KMS-11 (cell line): Measurements from ENCODE around the gene CCDC175.

Experiments used
- H2AFZ ChIP-seq: fragments of 200-600 bp; sonication (generic); 2 replicates; pipeline ENCODE4 v1.6.1; 2016; ENCODE audit warnings: antibody characterized with exemption, mixed run types, low read depth
- H3K27ac ChIP-seq: fragments of 200-600 bp; sonication (generic); 2 replicates; pipeline ENCODE4 v1.6.1; 2016; ENCODE audit warnings: mild to moderate bottlenecking, mixed run types
- H3K27me3 ChIP-seq: fragments of 200-600 bp; sonication (generic); 2 replicates; pipeline ENCODE4 v1.6.1; 2017; ENCODE audit warnings: mild to moderate bottlenecking, low read depth, mixed run types, moderate library complexity; ENCODE audit not compliant: insufficient read depth
- H3K36me3 ChIP-seq: fragments of 200-600 bp; sonication (generic); 2 replicates; pipeline ENCODE4 v1.6.1; 2017; ENCODE audit warnings: mild to moderate bottlenecking, mixed run types; ENCODE audit not compliant: insufficient read depth
- H3K4me1 ChIP-seq: fragments of 200-600 bp; sonication (generic); 2 replicates; pipeline ENCODE4 v1.6.1; 2016; ENCODE audit warnings: mild to moderate bottlenecking, low read depth, mixed run types; ENCODE audit not compliant: poor library complexity, severe bottlenecking
- H3K4me2 ChIP-seq: fragments of 200-600 bp; sonication (generic); 2 replicates; pipeline ENCODE4 v1.7.0; 2016; ENCODE audit warnings: mild to moderate bottlenecking, mixed run types
- H3K4me3 ChIP-seq: fragments of 200-600 bp; sonication (generic); IDR thresholded peaks from 2 replicates; pipeline ENCODE4 v1.6.1; 2017; ENCODE audit warnings: low read depth, low read length, mixed read lengths; ENCODE audit not compliant: insufficient read depth
- H3K79me2 ChIP-seq: fragments of 200-600 bp; sonication (generic); 2 replicates; pipeline ENCODE4 v1.6.1; 2016; ENCODE audit warnings: low read depth, mixed run types; ENCODE audit not compliant: insufficient read depth
- H3K9ac ChIP-seq: fragments of 200-600 bp; sonication (generic); 2 replicates; pipeline ENCODE4 v1.6.1; 2016; ENCODE audit warnings: mild to moderate bottlenecking, mixed run types
- H4K20me1 ChIP-seq: fragments of 200-600 bp; sonication (generic); 2 replicates; pipeline ENCODE4 v1.6.1; 2016; ENCODE audit warnings: mild to moderate bottlenecking, mixed run types; ENCODE audit not compliant: insufficient read depth
- CTCF ChIP-seq: fragments of 200-600 bp; sonication (generic); conservative IDR thresholded peaks from 2 replicates; pipeline ENCODE4 v1.6.1; 2017; ENCODE audit warnings: low read depth, mild to moderate bottlenecking, antibody characterized with exemption, low read length, moderate library complexity, mixed read lengths

CCDC175 gene

DNA sequence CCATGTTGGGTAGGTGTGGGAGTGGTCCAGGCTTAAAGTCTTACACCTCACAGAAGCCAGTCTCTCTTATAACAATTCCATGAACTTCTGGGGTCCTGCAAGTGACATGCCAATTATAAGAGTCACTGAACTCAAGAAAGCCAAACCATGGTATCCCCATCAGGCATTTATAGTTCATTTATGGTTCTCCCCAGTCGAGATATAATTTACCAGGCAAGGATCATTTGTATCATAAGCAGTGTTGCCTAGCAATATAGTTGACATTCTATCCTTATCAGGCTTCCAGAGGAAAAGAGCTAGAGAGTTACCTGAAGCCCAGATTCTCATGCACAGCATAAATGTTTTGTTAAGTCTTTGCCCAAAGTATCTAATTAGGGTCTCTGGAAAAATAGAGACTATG, 84.2 kb downstream of the CCDC175 start:
- H3K27me3 ChIP-seq, result no peaks in the 10 kb centered on the region
- no peak overlapping the region for H3K4me3 ChIP-seq
- H3K4me1 ChIP-seq, result no peaks in the 10 kb centered on the region
- no peak overlapping the region for H2AFZ ChIP-seq
- TF ChIP-seq CTCF, result no peak
- no peak overlapping the region for H3K4me2 ChIP-seq
- no peak overlapping the region for H3K9ac ChIP-seq
- no peak overlapping the region for H3K27ac ChIP-seq
- no peaks in the 10 kb centered on the region for H4K20me1 ChIP-seq
- H3K79me2 ChIP-seq, result no peaks in the 10 kb centered on the region
- H3K36me3 ChIP-seq, result no peaks in the 10 kb centered on the region

DNA sequence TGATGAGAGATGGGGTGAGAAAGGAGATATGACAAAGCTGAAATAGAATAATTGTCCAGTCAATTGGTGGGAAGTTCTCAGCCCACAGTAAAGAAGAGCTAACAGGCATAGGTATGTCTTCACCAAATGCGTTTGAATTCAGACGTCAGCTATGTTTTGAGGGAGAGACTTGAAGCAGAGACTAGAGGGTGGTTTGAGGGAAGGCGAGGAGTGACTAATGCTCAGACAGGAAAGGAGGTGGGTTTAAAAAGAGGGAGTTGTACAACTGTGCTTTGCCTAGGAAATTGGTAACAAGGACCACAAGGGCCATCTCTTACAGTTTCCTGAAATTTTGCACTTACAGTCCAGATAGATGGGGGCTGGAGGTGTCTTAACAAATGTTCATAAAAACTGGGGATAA, 85.9 kb downstream of the CCDC175 start:
- Histone ChIP-seq H3K79me2 (peaks cover 8% of the 10 kb centered on the region; the same call in 1 of the 2 replicates), H3K9ac (no peak overlapping the region), H2AFZ (no peak overlapping the region), H3K36me3 (no peaks in the 10 kb centered on the region), H3K27me3 (no peaks in the 10 kb centered on the region), H3K4me2 (no peak overlapping the region), H3K4me3 (no peak overlapping the region), H4K20me1 (no peaks in the 10 kb centered on the region), H3K27ac (no peak overlapping the region), H3K4me1 (peaks cover 11% of the 10 kb centered on the region)
- no peak for TF ChIP-seq CTCF

DNA sequence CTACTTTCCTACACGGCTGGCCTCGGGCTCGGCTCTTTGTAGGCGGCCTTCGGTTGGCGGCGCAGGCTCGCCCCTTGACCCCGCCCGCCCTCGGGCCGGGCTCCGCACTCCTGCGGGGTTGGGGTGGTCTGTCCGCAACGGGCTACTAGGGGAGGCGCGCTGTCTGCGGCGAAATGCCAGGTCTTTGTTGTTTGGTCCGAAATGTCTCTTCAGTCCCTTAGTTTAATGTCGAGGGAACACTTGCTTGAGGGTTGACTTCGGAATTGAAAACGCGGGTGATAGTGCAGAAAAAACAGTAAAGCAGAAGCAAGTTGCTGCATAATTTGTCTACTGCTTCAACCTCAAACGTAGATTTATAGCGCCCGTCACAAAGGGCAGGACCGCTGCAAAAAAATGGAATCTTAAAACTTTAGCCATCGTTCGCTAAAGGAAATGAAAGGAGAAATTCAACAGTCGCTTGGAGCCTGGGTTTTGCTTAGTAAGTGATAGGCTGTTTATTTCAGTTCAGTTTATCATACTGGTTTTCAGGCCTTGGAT, 91.9 kb downstream of the CCDC175 start:
- H3K79me2 ChIP-seq, result peaks cover 20% of the 10 kb centered on the region; the same call in 1 of the 2 replicates
- H3K36me3 ChIP-seq, result no peaks in the 10 kb centered on the region
- H3K27ac ChIP-seq, result peak overlapping the region; percentile 65
- H3K27me3 ChIP-seq, result no peaks in the 10 kb centered on the region
- H3K9ac ChIP-seq, result peak overlapping the region; percentile 88
- no peak overlapping the region for H3K4me3 ChIP-seq
- peak overlapping the region; percentile 58 for H3K4me2 ChIP-seq
- TF ChIP-seq CTCF, result no peak
- peaks cover 35% of the 10 kb centered on the region for H3K4me1 ChIP-seq
- no peaks in the 10 kb centered on the region for H4K20me1 ChIP-seq
- peak overlapping the region; percentile 79 for H2AFZ ChIP-seq

DNA sequence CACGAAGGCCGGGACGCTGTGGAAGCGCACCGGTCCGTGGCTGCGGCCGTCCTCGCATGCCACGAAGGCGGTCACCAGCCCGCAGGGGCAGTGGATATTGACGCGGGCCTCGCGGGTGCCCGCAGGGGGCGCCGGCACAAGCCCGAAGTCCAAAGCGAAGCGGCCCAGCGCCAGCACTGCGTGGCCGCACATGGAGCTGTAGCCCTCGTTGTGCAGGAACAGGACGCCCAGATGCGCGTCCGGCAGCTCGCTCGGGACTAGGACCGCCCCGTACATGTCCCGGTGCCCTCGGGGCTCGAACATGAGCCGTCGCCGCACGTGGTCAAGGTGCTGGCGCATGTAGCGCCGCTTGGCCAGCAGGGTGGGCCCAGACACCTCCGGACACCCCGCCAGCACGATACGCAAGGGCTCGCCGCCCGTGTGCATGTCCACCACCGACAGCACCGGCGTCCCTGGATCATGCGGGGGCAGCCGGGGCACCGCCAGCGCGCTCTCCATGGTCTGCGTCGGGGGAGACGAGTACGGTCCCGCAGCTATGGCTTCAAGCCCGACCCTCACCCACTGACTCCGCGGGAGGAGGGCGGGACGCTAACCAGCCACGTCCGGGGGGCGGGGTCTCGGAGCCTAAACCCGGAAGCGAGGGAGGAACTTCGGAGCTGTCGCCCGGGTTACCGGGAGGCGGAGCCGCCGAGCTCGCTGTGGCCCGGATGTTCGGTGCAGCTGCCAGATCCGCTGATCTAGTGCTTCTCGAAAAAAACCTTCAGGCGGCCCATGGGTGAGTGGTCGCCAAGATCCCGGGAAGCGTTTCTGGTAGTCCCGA, 92.6 kb downstream of the CCDC175 start, which contains the start of the genes JKAMP and L3HYPDH:
TSS of gene JKAMP (plus strand) at position 699 of the 820 bp plus-strand sequence. CDS start at position 772, 73 bp downstream.
TSS of gene L3HYPDH (minus strand) at position 590 of the 820 bp plus-strand sequence. CDS start at position 498, 92 bp downstream.
- Histone ChIP-seq H2AFZ (peak within 1 kb of the TSS; percentile 79), H3K4me2 (peak within 1 kb of the TSS; percentile 80), H3K4me1 (peaks cover 35% of the 10 kb centered on the region), H3K27ac (peak within 1 kb of the TSS; percentile 75), H3K9ac (peak within 1 kb of the TSS; percentile 88), H3K79me2 (peaks cover 20% of the 10 kb centered on the region; the same call in 1 of the 2 replicates), H3K27me3 (no peaks in the 10 kb centered on the region), H3K36me3 (no peaks in the 10 kb centered on the region), H4K20me1 (no peaks in the 10 kb centered on the region), H3K4me3 (no peak within 1 kb of the TSS)
- peak; percentile 53 for TF ChIP-seq CTCF
